Central memory CD4-positive, alpha-beta T cell (primary cell): ENCODE data around the gene CRAT.

ENCODE experiments used
- DNase-seq: peaks from one replicate; pipeline ENCODE4 v3.0.0; 2022
- total RNA-seq, 3 experiments: gene quantifications; one replicate each; lab custom pipeline; 2026; lab: John Stamatoyannopoulos, UW

Gene CRAT
- 5.0 to 18.7 (median 11.8) reads per million in 3 experiments for total RNA-seq

DNA sequence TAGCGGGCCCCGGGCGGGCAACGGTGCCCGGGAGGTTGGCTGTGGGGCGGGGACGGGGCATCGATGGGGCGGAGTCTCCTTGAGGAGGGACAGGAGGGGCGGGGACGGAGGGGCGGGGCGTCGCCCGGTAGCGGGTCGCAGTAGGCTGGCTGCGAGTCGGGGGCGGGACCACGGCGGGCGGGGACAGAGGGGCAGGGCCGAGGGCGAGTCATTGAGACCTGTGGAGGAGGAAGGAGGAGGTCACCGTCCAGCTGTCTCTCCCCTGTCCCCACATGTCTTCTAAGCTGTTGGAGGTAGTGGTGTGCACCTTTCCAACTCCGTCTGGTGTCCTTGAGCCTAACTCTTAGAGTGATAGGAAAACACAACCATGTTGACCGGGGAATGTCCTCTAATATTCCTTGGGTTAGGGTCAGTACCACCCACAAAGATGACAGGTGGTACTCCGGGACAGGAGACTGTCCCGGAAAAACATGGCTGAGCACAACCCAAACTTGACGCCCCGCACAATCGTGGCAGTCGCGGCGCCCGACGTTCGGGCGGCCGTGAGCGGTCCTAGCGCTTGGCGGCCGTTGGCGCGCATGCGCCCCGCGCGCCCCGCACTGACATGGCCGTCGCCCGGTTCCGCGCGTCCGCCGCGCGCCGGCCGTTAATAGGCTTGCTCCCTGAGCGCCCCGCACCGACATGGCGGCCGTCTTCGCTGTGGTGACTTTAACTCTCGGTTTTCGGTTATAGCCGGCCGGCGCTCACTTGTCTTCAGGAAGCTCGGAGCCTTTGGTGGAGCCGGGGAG is at the start of gene CRAT, which contains the start of gene PTPA:
CRAT (minus strand) TSS at position 54 of the 788 bp plus-strand sequence. CDS start 284 bp downstream, outside the sequence.
PTPA (plus strand) TSS at position 676 of the 788 bp plus-strand sequence. CDS start 186 bp downstream, outside the sequence.
- peak; percentile 89 for DNase-seq

GRCh38 chr9:129156163-129156562 is 45.6 kb upstream of the CRAT start:
- no peak for DNase-seq

GRCh38 chr9:129154866-129155477 is 44.4 kb upstream of the CRAT start:
- DNase-seq = no peak

DNA sequence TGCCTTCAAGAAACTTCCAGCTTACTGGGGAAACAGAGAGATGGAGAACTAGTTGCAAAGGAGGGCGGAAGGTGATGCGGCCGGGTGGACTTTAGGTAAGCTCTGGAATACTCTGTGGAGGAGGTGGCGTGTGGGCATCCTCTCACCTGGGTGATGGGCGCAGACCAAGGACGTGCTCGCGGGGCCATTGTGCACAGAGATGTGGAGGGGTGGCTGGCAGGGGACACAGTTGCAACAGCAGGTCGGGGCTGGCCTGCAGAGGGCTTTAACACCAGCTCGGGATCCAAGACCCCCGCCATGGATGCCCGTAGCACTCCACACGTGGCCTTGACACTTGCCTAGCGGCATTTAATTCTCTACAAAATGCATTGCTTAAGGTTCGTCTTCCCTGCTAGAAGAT is 40.9 kb upstream of the CRAT start:
- DNase-seq = no peak

GRCh38 chr9:129150672-129151211 is 40.1 kb upstream of the CRAT start:
- DNase-seq = no peak

DNA sequence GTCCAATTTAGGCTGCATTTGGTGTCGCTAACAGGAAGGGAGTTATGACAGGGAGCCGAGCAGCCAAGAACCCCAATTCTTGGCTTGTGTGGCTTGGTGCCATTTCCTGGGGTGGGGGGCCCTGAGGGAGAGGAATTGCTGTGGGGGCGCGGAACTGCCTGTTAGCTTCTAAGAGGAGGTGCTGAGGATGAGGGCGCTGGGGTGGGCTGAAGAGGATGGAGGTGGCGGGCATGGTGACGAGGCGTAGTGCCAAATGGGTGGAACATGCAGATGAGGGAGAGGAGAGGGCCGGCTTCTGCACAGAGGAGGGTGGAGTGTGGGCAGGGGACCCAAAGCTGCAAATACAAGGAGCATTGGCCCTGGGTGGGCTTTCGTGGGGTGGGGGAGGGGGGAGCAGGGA is 39.5 kb upstream of the CRAT start:
- DNase-seq = no peak

DNA sequence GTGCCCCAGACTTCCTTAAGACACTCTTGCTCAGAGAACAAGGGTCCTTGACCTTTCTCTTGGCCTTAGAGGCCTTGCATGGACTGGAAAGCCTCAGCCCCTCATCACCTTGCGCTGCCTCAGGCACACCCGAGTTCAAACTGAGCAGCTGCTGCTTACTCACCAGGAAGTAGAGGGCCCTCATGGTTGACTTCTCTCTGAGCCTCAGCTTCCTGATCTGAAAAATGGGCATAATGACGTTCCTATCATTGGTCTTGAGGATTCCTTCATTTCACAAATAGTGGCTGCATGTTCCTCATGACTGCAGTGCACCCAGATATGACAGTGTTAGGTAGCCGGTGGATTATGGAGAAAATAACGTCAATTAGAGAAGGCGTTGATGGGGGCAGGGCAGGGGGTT is 38.8 kb upstream of the CRAT start:
- DNase-seq = no peak

GRCh38 chr9:129148463-129149204 is 38.0 kb upstream of the CRAT start:
- DNase-seq = no peak

- no peak for DNase-seq
Measured at GRCh38 chr9:129146441-129146941, 35.9 kb upstream of the CRAT start.

DNA sequence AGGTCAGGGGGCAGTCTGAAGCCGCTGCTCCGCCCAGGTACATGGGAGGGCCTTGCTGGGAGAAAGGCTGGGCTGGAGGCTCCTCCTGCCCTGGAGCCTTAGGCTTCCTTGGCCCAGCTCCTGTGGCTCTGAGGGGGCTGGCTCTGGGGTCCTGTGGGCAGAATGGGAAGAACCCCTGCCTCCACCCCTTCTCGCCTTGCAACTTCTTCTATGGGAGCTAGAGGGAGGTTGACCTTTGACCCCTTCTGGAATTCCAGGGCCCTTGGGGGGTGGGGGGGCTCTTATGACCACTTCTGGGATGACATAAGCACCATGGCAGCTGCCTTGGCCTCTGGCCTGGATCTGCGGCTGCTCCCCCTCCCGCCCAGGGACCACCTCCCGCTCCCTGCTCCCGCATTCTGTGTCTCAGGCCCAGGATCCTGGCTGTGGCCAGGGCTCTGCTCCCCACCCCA is 35.3 kb upstream of the CRAT start:
- DNase-seq = no peak

DNA sequence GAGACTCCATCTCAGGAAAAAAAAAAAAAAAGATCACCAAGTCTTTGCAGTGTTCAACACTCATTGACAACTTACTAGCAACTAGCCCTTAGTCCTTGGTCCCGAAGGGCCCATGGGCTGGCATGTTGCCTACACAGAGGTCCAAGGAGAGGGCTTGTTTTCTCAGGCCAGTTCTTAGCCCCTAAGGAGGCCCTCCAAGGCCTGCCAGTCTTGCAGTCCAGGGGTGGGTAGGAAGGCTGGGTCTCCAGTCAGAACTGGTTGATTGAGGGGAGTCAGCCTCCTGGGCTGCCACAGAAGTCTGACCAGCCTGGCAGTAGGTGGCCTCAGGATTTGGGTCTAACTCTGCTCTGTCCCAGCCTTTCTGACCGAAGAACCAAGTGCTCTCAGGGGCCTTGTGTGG is 34.7 kb upstream of the CRAT start:
- DNase-seq = no peak

DNA sequence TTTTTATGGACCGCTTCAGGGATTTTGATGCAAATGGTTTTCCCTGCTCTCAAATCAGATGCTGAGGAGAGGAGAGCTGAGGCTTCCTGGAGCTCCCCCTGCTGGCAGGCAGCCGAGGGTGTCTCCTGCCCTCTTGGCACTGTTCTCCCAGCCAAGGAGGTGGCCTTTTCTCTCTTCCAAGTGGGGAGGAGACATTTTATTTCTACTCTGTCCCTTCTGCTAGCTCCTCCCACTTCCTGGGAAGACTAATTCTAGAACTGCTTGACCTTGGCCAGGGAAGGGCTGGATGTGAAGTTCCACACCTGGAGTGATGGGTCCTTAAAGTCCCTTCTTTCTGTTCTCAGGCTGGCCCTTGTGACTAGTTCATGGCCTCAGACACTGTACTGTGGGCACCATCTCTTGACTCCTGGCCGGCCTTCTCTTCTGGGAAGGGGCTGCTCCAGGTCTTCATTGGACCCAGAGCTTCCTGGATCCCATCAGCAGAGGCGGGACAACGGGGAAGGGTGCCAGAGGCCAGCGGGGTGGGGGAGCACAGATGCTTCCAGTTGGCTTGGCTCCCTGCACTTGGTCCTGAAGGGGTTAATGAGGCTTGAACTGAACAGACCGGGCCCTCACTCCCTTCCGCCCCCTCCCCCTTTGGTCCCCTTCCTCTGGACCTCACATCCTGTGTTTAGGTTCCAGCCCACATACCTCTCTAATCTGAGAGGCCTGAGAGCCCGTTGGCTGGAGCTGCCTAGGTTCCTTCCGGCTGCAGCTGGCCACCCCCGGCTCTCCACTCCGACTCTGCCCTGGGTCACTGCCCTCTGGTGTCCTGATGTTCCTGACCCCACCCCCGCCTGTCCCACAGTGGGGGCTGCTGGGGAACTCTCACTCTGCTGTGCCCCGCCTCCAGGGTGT is 32.7 kb upstream of the CRAT start:
- peak; percentile 58 for DNase-seq

GRCh38 chr9:129142138-129142935 is 31.7 kb upstream of the CRAT start:
- no peak for DNase-seq

DNA sequence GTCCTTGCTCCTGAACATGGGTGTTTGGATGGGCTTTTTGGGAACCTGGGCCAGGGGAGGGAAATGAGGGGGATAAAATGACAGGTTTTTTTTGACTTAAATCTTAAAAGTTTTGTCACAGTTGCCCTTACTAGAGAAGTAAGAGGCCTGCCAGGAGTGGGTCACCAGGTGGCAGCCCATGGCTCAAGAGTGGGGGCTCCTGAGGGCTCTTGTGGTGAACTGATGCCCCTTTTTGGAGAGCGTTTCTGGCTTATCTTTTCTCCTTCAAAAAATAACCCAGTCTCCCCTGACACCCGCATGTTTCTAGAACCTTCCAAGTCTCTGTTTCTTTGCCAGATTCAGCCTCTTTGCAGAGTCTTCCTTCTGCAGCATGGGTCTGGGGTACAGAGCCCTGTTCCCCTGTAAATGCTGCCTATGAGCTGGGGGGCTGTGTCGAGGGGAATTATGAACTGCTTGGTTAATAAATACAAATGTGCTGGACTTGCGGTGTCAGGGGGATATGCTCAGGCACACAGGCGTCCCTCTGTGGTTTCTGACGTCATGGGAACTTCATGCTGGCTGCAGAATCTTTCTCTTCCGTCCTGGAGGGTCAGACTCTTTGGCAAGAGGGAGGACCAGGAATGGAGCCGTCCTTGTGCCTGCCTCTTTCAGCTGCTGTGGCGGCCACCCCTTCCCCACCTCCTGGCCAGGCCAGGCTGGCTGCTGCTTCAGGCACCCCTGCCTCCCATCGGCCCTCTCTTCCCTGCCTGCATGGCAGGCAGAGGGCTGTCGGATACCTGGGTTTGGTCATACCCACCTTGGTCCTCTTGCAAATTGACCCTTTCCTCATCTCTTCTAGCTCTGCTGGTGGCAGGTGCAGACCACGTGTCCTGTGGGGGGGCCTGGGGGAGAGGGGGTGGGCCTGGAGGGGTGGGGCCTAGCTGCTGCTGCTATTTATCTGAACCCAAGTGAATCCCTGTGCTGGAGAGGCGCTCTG is 30.8 kb upstream of the CRAT start:
- no peak for DNase-seq

DNA sequence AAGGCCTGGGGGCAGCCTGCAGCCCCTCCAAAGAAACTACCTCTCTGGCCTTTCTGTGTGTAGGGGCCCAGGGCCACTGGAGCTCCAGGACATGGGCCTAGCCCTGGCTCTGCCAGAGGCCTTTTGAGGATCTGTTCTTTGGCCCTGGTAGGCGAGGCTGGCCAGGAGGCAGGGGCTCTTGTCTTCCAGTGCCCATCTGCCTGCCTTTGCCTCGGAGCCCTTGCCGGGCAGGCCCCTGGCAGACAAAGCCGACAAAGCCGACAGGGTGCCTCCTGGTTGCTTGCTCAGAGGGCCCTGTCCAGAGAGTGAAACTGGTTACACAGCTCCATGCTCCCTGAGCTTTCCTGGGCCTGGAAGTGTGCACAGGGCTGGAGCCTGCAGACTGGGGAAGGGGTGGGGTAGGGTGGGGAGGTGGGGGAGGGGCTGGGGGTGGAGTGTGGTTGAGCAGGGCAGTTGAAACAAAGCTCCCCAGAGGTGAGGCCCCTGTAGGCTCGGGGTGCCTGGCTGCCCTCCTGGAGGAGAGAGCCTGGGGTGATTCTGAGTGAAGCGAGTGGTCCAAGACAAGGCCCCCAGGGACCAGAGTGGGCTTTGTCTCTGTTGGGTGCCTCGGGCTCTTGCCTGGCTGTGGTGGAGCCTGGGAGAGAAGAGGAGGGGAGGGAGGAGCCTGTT is 29.9 kb upstream of the CRAT start:
- no peak for DNase-seq

- peak; percentile 75 for DNase-seq
Measured at GRCh38 chr9:129139993-129140396, 29.4 kb upstream of the CRAT start.

GRCh38 chr9:129139233-129139992 is 28.8 kb upstream of the CRAT start:
- peak; percentile 77 for DNase-seq
